ENCODE data around the gene AQP9. TPM values are rescaled to one million over a fixed set of nuclear protein-coding genes. Genes with fewer than 3 reads are reported as not detected.
A peak's percentile ranks its signal among the peaks of the same experiment; 100 is the strongest.
"Not testable (repeated sequence)": the region's sequence is repeated elsewhere in the genome, so short reads cannot be mapped to it uniquely, and the experiment has no call there.

AQP9 gene
- total RNA-seq, 2 experiments from 2014 or later: 0.17 to 0.26 TPM

DNA sequence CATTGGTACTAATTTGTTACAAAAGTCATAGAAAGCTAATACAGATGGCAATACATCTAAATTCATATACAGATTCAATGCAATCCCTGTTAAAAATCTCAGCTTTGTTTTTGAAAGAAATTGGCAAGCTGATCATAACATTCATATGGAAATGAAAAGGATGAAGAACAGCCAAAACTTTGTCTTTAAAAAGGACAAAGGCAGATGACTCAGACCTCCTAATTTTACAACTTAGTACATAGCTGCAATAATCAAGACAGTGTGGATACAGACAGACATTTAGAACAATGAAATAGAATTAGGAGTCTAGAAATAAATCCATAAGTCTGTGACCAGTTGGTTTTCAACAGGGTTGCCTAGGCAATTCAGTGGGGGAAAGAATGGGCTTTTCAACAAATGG is 63.3 kb downstream of the AQP9 start:
- H3K9me3 Mint-ChIP-seq: no peaks in the 10 kb centered on the region
- H3K27ac Mint-ChIP-seq: no peak overlapping the region
- POLR2A ChIA-PET: no interaction called here

DNA sequence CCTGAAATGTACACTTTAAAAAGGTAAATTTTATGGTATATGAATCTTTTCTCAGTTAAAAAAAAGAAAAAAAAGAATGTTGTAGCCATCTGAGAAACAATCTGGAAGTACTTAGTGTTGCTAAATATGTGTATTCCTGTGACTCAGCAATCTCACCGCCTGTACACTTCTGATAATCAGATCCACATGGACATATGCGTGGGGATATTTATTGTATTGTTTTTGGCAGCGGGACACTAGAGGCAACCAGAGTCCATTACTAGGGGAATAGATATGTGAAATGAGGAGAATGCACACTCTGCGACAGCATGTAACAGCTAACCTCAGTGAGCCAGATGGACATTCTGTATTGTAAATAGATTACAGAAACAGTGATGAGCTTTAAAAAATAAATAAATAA is 65.4 kb downstream of the AQP9 start:
- H3K9me3 Mint-ChIP-seq: no peaks in the 10 kb centered on the region
- no peaks in the 10 kb centered on the region for H3K4me1 Mint-ChIP-seq (ENCODE audit: low read depth)
- H3K27me3 Mint-ChIP-seq: peaks cover 3% of the 10 kb centered on the region
- H3K4me3 Mint-ChIP-seq: no peak overlapping the region
- CTCF ChIA-PET: no interaction called here
- no peak for DNase-seq
- intact Hi-C loops (cut with micrococcal nuclease): no loop called here
- POLR2A ChIA-PET: no interaction called here
- no peak overlapping the region for H3K27ac Mint-ChIP-seq
- no peaks in the 10 kb centered on the region for H3K36me3 Mint-ChIP-seq

More for the DNA sequence above, 63.3 kb downstream of the AQP9 start:
- DNase-seq: no peak
- intact Hi-C loops (cut with micrococcal nuclease): no loop called here
- no peaks in the 10 kb centered on the region for H3K36me3 Mint-ChIP-seq
- H3K4me1 Mint-ChIP-seq (ENCODE audit: low read depth): no peaks in the 10 kb centered on the region
- no peak overlapping the region for H3K4me3 Mint-ChIP-seq
- CTCF ChIA-PET: no interaction called here
- peaks cover 10% of the 10 kb centered on the region for H3K27me3 Mint-ChIP-seq

DNA sequence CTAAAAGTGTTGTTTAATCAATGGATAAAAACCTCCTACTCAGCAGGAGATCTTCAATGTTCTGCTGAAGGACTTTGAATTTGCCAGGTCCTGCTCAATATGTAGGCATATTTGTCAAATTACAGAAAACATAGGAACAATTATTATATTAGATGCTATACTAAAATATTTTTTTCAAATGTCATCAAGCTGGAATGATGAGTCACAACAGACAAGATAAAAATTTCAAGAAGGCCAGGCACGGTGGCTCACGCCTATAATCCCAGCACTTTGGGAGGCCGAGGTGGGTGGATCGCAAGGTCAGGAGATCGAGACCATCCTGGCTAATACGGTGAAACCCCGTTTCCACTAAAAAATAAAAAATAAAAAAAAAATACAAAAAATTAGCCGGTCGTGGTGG is 68.0 kb downstream of the AQP9 start:
- no peaks in the 10 kb centered on the region for H3K9me3 Mint-ChIP-seq
- H3K36me3 Mint-ChIP-seq: no peaks in the 10 kb centered on the region
- DNase-seq: no peak
- intact Hi-C loops (cut with micrococcal nuclease): no loop called here
- no peak overlapping the region for H3K27ac Mint-ChIP-seq
- POLR2A ChIA-PET: no interaction called here
- CTCF ChIA-PET: no interaction called here
- peaks cover under 1% of the 10 kb centered on the region for H3K27me3 Mint-ChIP-seq
- no peaks in the 10 kb centered on the region for H3K4me1 Mint-ChIP-seq (ENCODE audit: low read depth)
- no peak overlapping the region for H3K4me3 Mint-ChIP-seq

DNA sequence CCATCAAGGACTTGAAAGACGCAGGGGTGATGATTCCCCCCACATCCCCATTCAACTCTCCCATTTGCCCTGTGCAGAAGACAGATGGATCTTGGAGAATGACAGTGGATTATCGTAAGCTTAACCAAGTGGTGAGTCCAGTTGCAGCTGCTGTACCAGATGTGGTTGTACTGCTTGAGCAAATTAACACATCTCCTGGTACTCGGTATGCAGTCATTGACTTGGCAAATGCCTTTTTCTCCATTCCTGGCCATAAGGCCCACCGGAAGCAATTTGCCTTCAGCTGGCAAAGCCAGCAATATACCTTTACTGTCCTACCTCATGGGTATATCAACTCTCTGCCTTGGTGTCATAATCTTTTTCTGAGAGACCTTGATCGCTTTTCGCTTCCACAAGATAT is 70.0 kb downstream of the AQP9 start:
- DNase-seq; H3K27ac Mint-ChIP-seq; H3K9me3 Mint-ChIP-seq; intact Hi-C loops (cut with micrococcal nuclease); POLR2A ChIA-PET; H3K36me3 Mint-ChIP-seq; CTCF ChIA-PET; H3K4me1 Mint-ChIP-seq (ENCODE audit: low read depth); H3K27me3 Mint-ChIP-seq; H3K4me3 Mint-ChIP-seq: not testable (repeated sequence)

DNA sequence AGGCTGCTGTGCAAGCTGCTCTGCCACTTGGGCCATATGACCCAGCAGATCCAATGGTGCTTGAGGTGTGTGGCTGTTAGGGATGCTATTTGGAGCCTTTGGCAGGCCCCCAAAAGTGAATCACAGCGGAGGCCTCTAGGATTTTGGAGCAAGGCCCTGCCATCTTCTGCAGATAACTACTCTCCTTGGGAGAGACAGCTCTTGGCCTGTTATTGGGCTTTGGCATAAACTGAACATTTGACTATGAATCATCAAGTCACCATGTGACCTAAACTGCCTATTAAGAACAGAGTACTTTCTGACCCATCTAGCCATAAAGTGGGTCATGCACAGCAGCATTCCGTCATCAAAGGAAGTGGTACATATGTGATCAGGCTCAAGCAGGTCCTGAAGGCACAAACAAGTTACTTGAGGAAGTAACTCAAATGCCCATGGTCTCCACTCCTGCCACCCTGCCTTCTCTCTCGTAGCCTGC is 70.9 kb downstream of the AQP9 start:
- peak; percentile 31 for DNase-seq
- H3K27me3 Mint-ChIP-seq; H3K9me3 Mint-ChIP-seq; H3K36me3 Mint-ChIP-seq; H3K27ac Mint-ChIP-seq; CTCF ChIA-PET; H3K4me3 Mint-ChIP-seq; intact Hi-C loops (cut with micrococcal nuclease); H3K4me1 Mint-ChIP-seq (ENCODE audit: low read depth); POLR2A ChIA-PET: not testable (repeated sequence)

DNA sequence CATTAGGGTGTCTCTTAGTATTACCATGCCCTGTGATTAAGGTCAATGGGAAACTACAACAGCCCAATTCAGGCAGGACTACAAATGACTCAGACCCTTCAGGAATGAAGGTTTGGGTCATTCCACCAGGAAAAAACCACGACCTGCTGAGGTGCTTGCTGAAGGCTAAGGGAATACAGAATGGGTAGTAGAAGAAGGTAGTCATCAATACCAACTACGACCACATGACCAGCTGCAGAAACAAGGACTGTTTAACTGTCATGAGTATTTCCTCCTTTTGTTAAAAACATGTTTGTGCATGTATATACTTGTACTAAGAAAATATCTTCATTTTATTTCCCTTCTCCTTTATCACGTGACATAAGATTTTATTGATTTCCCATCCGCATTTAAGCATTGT is 71.8 kb downstream of the AQP9 start:
- POLR2A ChIA-PET; H3K27ac Mint-ChIP-seq; H3K4me1 Mint-ChIP-seq (ENCODE audit: low read depth); intact Hi-C loops (cut with micrococcal nuclease); H3K4me3 Mint-ChIP-seq; H3K9me3 Mint-ChIP-seq; DNase-seq; CTCF ChIA-PET; H3K36me3 Mint-ChIP-seq; H3K27me3 Mint-ChIP-seq: not testable (repeated sequence)

DNA sequence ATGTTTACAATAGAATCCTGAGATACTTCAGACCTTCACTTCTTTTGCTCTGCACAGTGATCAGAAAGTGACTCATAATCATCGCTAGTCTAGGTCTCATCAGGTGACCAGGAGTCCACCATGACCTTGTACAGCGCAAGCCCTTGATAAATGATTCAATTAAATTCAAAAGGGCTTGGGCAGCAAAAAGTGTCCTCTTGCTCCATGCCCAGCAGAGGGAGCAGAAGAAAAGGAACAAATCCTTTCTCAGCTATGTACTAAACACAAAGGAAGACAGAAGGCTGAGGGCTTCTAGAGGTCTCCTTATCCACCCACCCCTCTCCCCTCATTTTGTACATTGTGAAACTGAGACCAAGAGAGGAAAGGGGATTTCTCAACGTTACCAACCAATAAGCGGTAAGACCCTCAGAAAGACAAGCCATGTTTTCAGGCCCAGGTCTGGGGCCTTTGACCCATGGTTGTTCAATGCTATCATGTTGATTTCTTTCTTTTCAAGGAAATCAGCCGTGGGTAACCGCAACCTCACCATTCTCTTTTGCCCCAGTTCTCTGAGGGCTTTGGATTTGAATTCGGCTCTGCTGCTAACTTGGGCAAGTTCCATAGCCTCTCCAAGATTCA is 74.8 kb downstream of the AQP9 start:
- Mint-ChIP-seq H3K27ac (no peak overlapping the region), H3K9me3 (no peaks in the 10 kb centered on the region), H3K4me1 (ENCODE audit: low read depth) (no peaks in the 10 kb centered on the region), H3K36me3 (no peaks in the 10 kb centered on the region), H3K4me3 (no peak overlapping the region), H3K27me3 (peaks cover 5% of the 10 kb centered on the region)
- CTCF ChIA-PET: interaction anchor here (0.8 kb wide), 1 partner anchor 371 kb away, joined by 3 read pairs; no protein-coding TSS in a partner anchor
- DNase-seq: no peak
- intact Hi-C loops (cut with micrococcal nuclease): no loop called here
- POLR2A ChIA-PET: no interaction called here

DNA sequence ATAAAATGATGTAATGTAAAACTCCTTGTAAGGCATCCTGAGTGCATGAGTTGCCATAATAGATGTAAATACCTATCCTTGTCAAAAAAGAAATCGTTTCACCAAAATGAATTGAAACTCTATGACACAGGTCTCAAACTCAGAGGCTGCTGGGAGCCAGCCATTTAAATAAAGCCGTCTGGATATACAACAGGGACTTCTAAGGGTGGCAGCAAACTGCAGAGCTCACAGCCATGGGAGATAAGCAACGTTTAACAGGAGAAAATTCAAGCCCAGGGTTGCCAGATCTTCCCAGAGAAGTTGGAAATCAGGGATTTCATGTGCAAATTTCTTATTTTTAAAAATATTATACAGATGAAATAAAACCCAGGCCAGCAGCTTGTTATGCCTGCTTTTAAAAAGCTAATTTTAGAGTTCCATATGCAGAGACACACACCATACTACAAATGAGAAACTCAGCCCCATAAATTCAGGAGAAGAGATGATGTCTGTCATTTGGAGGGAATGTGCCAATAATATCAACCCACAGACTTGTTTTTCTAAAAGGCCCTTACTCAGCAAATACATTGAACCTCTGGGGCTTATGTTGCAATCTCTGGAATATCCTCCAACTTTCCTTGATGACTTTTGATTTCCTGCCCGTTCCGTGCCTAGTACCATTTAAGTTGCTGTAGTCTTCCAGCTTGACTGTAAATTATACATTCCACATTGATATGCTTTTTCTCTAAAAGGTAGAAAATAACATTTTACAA is 75.6 kb downstream of the AQP9 start:
- intact Hi-C loops (cut with micrococcal nuclease): no loop called here
- no peak overlapping the region for H3K4me3 Mint-ChIP-seq
- ChIA-PET POLR2A (no interaction called here), CTCF (interaction anchor here (0.7 kb wide), 1 partner anchor 10 kb away, joined by 3 read pairs; no protein-coding TSS in a partner anchor)
- H3K4me1 Mint-ChIP-seq (ENCODE audit: low read depth): no peaks in the 10 kb centered on the region
- no peak overlapping the region for H3K27ac Mint-ChIP-seq
- DNase-seq: no peak
- no peaks in the 10 kb centered on the region for H3K9me3 Mint-ChIP-seq
- H3K36me3 Mint-ChIP-seq: no peaks in the 10 kb centered on the region
- peaks cover 5% of the 10 kb centered on the region for H3K27me3 Mint-ChIP-seq

DNA sequence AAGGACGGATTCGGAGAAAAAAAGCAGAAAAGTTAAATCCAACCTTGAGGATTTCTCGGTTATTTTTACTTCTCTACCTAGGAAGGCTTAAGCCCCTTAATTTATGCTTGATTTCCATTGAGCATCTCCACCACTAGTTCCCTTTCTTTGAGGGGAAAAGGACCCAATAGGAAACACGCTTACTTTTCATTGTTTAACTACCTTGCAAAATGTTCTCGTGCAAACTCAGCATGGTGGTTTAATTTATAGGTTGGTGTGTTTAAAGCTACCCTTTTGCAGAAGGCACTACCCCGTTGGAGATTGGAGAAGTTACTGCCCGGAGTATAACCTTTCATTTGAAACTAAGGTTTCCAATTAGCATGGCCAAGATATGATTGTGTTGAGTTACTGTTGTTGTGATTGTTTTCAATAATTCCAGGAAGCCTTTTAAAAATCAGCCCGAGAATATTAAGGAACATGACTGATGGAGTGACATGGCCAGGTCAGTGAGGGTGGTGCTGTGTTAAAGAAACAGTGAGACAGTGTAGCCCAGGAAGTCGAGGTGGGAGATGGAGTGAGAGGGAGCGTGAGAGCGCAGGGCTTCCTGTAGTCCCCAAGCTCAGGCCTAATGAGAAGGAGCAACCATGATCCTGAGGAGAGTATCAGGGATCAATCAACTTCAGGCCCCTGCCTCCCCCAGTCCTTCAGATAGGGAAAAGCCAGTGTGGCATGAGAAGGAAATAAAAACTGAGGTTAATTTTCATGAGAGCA is 76.6 kb downstream of the AQP9 start:
- no peaks in the 10 kb centered on the region for H3K4me1 Mint-ChIP-seq (ENCODE audit: low read depth)
- intact Hi-C loops (cut with micrococcal nuclease): no loop called here
- ChIA-PET POLR2A (no interaction called here), CTCF (interaction anchor here (0.7 to 1.6 kb wide), 2 partner anchors 9 to 13 kb away, joined by 3 to 4 read pairs; no protein-coding TSS in a partner anchor)
- no peak overlapping the region for H3K4me3 Mint-ChIP-seq
- no peaks in the 10 kb centered on the region for H3K36me3 Mint-ChIP-seq
- no peaks in the 10 kb centered on the region for H3K9me3 Mint-ChIP-seq
- DNase-seq: no peak
- no peak overlapping the region for H3K27ac Mint-ChIP-seq
- H3K27me3 Mint-ChIP-seq: peaks cover 6% of the 10 kb centered on the region

DNA sequence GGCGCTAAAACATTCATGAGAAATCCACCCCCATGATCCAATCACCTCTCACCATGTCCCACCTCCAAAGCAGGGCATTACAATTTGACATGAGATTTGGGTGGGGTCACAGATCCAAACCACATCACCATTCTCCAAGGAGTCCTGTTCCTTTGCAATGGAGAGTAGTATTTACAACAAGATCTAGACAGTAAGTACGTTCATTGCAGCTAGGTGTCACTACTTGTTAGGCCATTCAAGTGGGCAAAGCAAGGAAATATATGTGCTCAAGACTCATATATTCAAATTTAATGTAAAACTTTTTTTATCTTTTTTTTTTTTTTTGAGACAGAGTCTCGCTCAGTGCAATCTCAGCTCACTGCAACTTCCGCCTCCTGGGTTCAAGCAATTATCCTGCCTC is 79.3 kb downstream of the AQP9 start:
- intact Hi-C loops (cut with micrococcal nuclease): no loop called here
- CTCF ChIA-PET: interaction anchor here (1.8 kb wide), 1 partner anchor 11 kb away, joined by 6 read pairs; no protein-coding TSS in a partner anchor
- H3K27me3 Mint-ChIP-seq: peaks cover 12% of the 10 kb centered on the region
- POLR2A ChIA-PET: no interaction called here
- H3K4me1 Mint-ChIP-seq (ENCODE audit: low read depth): no peaks in the 10 kb centered on the region
- peaks cover 2% of the 10 kb centered on the region for H3K9me3 Mint-ChIP-seq
- no peak overlapping the region for H3K4me3 Mint-ChIP-seq
- no peak overlapping the region for H3K27ac Mint-ChIP-seq
- DNase-seq: no peak
- no peaks in the 10 kb centered on the region for H3K36me3 Mint-ChIP-seq

DNA sequence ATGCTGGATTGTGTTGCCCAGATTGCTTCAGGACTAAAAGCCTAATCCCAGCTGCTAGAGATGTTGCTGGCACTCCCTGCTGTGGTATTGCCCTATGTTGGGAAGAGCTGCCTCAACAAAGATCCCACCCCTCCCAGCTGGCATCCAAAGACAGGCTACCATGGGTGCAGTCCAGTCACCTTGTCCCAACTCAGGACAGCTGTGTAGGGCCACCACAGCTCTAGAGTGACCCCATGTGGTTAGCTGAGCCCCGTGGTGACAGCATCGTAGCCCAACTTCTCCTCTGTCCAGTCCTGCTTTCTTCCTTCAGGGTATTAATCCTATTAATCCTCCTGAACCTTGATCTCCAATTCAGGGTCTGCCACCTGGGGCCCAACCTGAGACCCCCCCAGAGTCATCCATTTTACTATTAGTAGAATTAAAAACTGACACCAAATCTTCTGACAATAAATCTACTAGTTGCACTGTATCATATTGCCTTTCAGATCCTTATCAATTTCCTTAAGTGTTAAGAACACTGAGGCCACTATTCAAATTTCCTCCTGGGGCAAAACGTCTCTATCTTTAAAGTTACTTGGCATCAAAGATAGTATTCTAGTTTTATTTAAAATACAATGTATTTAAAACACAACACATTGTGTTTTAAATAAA is 83.5 kb downstream of the AQP9 start:
- no peaks in the 10 kb centered on the region for H3K36me3 Mint-ChIP-seq
- H3K4me3 Mint-ChIP-seq: no peak overlapping the region
- peaks cover 2% of the 10 kb centered on the region for H3K9me3 Mint-ChIP-seq
- H3K27ac Mint-ChIP-seq: no peak overlapping the region
- ChIA-PET POLR2A (no interaction called here), CTCF (no interaction called here)
- DNase-seq: peak; percentile 20
- H3K27me3 Mint-ChIP-seq: peaks cover 10% of the 10 kb centered on the region
- no peaks in the 10 kb centered on the region for H3K4me1 Mint-ChIP-seq (ENCODE audit: low read depth)
- intact Hi-C loops (cut with micrococcal nuclease): loop anchor here (10.0 kb wide), 1 partner anchor 733 kb away; no protein-coding TSS in a partner anchor

DNA sequence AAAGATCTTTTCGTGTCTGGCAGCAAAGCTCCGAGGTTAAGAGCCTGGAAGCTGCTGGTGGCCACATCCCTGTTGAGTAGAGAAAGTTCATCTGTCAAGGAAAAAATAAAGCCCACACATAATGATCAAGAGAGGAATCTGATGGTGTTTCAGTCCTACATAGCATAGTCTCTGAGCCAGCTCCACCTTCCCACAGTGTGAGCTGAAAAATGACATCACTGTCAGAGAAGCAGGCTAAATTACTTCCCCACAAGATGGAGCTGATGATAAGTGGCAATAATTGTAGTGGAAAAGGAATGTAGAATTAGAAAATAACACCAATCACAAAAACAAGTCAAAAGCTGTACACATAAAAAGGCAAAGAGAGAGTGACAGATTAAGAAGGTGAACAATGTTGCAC is 84.5 kb downstream of the AQP9 start:
- Mint-ChIP-seq H3K36me3 (no peaks in the 10 kb centered on the region), H3K4me3 (no peak overlapping the region), H3K27me3 (peaks cover 8% of the 10 kb centered on the region), H3K9me3 (peaks cover 2% of the 10 kb centered on the region), H3K4me1 (ENCODE audit: low read depth) (no peaks in the 10 kb centered on the region), H3K27ac (no peak overlapping the region)
- ChIA-PET POLR2A (no interaction called here), CTCF (no interaction called here)
- intact Hi-C loops (cut with micrococcal nuclease): loop anchor here (10.0 kb wide), 1 partner anchor 732 kb away; no protein-coding TSS in a partner anchor
- DNase-seq: no peak

Data from activated CD4-positive, alpha-beta memory T cell treated with anti-CD3 and anti-CD28 coated beads for 36 hours (primary cell).